HG03378 (cell line): ENCODE results near the gene GALNT8.
"Not testable (repeated sequence)": the region's sequence is repeated elsewhere in the genome, so short reads cannot be mapped to it uniquely, and the experiment has no call there.

Experiments used
- ATAC-seq: cut with Tn5 transposase; IDR thresholded peaks from one replicate; pipeline ENCODE4 v1.9.1; 2021; ENCODE audit warnings: mild to moderate bottlenecking, moderate library complexity; ENCODE audit not compliant: unreplicated experiment

Gene GALNT8, protein sequence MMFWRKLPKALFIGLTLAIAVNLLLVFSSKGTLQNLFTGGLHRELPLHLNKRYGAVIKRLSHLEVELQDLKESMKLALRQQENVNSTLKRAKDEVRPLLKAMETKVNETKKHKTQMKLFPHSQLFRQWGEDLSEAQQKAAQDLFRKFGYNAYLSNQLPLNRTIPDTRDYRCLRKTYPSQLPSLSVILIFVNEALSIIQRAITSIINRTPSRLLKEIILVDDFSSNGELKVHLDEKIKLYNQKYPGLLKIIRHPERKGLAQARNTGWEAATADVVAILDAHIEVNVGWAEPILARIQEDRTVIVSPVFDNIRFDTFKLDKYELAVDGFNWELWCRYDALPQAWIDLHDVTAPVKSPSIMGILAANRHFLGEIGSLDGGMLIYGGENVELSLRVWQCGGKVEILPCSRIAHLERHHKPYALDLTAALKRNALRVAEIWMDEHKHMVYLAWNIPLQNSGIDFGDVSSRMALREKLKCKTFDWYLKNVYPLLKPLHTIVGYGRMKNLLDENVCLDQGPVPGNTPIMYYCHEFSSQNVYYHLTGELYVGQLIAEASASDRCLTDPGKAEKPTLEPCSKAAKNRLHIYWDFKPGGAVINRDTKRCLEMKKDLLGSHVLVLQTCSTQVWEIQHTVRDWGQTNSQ

DNA sequence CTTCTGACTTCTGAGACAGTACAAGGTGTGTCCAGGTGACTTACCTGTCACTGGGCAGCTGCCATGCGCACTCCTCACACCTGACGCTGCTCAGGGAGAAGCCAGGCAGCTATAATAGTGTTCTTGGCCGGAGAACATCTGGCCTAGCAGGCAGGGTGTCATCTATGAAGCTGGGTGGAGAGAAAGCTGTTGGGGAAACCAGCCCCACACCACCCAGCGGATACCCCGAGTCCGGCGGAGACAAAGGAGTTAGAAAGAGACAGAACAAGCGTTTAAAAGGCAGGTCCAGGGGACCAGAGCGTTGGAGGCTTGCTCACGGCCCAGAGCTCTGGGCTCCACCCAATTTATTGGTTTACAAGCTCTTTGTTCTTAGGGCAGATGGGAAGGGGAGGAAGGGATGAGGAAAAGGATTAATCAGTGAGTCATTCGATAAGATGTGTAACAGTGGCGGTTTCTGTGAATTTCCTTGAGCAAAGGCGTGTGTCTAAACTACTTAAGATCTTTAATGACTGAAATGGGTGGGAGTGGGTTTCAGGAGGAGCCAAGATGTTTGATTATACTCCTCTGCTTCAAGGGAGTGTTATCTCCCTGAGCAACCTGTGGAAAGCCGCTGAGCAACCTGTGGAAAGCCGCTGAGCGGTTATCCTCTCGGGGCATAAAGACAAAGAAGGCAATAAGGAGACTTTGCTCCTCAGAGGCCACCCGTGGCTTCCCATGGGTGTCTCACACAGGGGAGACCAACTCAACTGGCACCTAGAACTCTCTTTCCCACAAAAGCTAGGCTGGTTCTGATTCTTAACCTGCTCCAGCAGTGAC lies at the start of gene GALNT8:
Gene GALNT8 (plus strand): TSS at position 580 of the 816 bp plus-strand sequence. CDS start 278 bp downstream, outside the sequence.
- no peak for ATAC-seq

DNA sequence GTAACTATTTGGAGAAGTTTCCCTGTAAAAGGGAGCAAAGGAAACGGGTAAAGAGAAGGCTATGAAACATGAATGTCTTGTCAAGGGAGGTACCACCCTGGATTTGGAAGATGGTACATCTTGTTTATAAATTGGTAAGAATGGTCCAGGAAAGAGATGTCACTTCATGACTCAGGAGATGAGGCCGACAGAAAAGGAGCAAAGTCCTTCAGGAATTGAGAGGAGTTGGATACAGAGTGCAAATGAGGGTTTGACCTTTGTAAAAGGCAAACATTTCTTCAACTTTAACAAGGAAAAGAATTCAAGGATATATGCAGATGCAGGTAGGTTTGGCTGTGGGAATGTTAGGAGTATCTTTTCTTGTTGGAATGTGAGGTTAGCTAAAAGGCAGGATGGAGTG lies 40.5 kb upstream of the GALNT8 start:
- no peak for ATAC-seq

DNA sequence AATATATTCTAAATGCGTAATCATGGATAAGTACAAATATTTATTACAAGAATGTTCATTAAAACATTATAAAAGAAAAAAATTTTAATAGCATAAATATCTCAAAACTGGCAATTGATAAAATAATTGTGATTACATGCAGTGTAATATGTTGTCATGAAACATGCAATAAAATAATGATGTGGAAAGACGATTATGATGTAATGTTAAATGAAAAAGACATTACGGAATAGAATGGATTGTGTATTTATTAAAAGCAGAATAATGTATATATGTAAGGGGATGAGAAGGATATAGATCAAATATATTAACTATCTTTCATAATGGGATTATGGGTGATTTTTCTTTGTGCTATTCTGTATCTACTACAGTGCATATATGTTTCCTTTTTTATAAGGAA lies 38.5 kb upstream of the GALNT8 start:
- no peak for ATAC-seq

DNA sequence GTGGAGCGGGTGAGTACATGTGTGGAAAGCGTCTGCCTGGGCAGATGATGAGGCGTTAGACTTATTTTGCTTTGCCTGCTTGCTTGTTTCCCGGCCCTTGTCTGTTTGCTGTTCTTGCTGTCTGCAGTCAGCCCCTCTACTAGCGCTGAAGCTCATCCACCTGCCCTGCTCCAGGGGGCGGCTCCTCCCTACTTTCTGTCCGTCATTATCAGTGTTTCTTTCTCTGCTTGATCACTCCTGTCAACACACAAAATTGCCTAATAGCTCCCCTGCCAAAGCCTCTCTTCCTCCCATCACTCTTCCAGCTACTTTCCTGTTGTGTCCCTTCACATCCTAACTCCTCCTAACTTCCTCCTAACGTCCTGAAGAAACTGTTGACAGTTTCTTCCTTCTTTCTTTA lies 34.9 kb upstream of the GALNT8 start:
- ATAC-seq, result no peak

DNA sequence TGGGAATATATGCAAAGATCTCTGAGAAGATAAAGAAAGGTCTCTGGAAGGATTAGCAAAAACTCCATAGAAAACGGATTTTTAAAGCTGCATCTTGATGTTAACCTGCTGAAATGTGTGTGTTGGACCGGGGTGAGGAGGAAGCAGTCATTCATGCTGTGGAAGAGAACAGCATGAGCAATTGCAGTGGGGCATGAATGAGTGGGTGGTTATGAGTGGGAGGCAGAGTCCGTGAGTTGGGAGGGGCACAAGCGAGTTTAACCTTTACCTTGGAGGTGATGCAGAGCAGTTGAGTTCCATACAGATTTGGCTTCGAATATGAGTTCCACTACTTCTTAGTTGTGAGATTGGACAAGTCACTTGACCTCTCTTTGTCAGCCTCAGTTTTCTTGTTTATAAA lies 29.4 kb upstream of the GALNT8 start:
- ATAC-seq, result no peak

DNA sequence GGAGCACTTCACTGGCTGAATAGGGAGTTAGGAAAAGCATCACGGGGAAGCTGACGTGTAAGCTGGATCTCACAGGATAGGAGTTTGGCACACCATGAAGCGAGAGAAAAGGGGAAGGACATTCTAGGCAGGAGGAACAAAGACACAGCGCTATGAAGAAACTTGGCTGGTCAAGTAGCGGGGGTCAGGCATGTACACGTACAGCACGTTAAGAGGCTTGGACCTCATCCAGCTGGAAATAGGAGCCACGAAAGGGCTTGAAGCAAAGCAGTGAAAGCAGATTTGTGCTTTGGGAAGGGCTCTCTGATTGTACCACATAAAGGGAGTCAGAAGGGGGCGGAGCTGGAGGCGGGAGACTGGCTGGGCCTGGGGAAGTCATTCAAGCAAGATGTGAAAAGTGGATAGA lies 19.6 kb upstream of the GALNT8 start:
- no peak for ATAC-seq

DNA sequence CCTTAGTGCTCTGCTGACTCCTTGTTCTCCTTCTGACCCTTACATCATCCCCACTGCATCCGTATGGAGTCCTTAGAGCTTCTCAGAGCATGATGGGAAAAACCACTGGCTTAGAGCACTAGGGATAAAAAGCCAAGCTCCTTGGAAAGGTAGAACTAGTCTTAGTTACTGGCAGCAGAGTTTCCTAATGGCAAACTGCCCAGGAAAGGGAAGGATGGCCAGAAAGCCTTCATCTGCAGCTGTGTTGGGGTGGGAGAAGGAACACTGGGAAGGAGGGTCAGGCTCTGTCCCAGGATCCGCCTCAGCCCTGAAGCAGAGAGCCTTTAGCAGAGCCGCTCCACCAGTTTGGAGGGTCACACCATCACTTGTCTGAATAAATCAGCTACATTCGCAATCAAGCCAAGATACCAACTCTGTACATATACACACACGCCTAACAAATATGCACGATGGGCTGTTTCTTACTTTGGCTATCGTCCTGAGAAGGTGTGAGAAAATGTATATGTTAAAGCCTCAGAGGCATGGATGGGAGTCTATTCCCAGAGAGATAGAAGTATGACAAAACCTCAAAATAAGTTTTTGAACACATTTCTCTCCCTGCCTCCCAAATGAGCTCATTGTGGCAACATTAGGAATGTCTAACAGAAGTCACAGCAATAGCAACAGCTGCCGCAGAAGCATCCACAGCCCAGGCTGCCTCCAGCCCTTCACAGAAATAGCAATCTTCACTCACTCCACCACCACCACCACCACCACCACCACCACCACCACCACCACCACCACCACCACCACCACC lies 18.6 kb upstream of the GALNT8 start:
- ATAC-seq, result no peak

DNA sequence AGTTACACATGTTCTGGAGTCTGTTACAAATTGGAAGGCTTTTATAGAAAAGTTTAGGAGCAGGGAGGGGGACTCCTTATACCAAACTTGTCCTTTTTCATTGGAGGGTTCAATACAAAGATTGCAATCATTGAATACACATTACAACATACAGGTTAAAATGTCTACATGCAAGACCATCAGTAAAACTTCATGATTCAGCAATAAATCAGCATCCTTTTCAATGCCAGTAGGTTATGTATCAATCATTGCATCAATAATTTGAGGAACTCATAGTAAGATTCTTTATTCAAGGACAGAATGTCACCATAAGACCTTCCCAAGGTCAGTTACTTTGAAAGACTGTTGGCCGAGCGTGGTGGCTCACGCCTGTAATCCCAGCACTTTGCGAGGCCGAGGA lies 16.5 kb upstream of the GALNT8 start:
- no peak for ATAC-seq

DNA sequence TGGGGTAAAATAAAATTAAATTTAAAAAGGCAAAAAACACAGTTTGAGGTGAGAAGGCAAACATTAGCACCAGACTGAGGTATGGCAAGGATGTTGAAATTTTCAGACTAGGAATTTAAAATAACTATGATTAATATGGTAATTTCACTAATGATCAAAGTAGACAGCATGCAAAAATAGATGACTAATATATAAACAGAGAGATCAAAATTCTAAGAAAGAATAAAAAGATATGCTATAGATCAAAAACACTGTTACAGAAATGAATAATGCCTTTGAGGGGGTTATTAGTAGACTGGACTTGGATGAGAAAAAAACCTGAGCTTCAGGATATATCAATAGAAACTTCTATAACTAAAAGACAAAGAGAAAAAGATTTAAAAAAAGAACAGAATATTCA lies 14.4 kb upstream of the GALNT8 start:
- no peak for ATAC-seq

DNA sequence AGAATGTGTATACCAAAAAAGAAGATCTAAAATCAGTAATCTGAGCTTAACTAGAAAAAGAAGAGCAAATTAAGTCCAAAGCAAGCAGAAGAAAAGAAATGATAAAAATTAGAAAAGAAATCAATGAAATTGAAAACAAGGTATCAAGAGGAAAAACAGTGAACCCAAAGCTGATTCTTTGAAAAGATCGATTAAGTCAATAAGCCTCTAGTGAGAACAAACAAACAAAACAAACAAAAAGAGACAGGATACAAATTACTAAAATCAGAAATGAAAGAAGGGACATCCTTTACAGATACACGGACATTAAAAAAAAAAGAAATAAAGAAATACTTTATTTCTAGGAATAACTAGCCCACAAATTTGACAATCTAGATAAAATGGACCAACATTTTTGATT lies 12.9 kb upstream of the GALNT8 start:
- no peak for ATAC-seq

DNA sequence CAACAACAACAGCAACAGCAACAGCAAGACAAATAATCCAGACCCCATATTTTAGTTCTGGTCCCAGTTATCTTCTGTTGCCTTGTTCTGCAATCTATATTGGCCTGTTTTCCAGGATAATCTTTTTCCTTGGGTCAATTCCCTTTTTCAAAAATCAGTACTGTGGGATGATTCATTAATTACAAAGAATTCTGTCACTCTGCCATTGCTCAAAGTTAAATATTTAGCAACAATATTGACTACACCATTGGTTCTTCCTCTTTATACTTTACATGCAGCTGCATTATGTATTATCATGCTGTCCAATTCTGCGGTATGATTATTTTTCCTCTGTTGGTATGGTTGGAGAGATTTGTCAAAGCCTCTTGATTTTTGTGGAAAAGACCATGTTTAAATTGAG lies 10.1 kb upstream of the GALNT8 start:
- no peak for ATAC-seq

DNA sequence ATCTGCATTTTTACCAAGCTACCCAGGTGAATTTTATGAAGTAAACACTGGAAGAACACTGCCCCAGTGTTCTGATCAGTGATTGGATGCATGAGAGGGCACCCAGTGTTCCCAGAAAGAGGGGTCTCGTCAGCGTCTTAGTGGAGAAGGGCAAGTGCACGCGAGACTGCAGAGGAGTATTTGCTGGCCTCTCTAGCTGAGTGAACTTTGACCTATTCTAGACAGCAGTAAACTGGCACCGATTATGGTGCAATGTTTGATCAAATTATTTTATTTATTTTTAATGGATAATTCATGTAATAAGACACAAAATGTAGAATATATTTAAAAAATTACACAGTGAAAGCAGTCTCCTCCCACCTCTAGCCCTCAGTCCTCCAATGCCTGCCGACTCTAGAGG lies 5.3 kb upstream of the GALNT8 start:
- no peak for ATAC-seq

DNA sequence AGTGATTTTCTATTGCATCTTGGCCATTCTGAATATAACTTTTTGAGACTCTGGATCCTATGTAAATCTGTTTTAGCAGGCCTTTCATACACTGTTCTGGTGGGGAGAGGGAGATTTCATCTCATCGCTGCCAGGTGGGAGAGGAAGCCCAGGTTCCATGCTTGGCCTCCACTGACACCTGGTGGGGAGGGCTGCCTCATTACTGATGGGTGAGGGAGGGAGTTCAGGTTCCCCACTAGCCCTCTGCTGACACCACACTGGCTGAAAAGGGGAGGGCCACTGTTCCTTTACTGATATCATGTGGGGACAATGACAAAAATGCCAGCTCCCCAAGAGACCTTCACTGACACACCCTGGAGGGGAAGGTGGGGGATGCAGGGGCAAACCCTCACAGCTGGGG lies 2.4 kb upstream of the GALNT8 start:
- no peak for ATAC-seq

DNA sequence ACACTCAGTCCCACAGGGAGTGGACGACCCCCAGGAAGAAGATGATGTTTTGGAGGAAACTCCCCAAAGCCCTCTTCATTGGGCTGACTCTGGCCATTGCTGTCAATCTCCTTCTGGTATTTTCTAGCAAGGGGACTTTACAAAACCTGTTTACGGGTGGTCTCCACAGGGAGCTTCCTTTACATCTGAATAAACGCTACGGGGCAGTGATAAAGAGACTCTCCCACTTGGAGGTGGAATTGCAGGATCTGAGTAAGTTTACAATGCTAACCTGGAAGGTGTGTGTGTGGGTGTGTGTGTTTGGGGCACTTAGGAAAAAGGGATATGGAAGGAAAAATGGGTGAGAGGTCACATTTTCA lies 416 bp downstream of the GALNT8 start:
- no peak for ATAC-seq

DNA sequence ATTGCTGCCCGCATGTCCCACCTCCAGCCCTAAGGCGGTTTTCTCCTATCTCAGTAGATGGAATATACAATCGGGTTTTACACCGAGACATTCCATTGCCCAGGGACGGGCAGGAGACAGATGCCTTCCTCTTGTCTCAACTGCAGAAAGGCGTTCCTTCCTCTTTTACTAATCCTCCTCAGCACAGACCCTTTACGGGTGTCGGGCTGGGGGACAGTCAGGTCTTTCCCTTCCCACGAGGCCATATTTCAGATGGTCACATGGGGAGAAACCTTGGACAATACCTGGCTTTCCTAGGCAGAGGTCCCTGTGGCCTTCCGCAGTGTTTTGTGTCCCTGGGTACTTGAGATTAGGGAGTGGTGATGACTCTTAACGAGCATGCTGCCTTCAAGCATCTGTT lies 1.4 kb downstream of the GALNT8 start:
- not testable (repeated sequence) for ATAC-seq

DNA sequence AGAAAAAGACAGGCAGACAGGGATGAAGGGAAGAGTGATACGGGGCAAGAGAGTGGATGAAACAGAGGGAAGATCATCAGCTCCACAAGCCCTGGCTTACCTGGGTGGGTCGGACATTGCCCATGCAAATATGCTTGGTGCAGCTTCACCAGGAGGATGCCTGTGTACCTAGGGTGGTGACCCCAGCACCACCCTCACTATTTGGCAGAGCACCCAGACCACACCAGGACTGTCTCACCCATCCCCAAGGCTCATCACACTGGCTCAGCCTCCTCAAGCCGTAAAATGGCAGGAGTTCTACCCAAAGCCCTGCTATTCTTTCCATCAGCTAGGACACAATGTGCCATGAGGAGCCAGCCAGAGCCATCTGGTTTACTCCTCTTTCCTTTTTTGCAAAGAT lies 3.0 kb downstream of the GALNT8 start:
- ATAC-seq, result no peak

DNA sequence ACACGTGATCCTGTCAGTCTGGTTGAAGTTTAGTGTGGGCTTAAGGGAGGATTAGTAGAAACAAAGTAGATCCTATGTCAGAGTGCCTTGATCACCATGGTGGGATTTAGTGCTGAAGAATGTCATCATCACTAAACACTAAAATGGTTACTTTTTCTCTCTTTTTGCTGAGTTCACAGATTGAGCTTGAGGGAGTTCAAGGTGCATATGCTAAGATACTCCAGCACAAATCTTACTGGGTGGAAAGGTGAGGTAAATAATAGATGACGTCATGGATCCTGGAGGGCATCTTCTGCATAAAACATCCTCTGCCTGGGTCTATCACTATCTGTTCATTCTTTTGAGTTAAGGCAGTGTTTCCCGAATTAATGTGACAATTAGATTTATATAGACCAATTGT lies 4.9 kb downstream of the GALNT8 start:
- ATAC-seq, result no peak

DNA sequence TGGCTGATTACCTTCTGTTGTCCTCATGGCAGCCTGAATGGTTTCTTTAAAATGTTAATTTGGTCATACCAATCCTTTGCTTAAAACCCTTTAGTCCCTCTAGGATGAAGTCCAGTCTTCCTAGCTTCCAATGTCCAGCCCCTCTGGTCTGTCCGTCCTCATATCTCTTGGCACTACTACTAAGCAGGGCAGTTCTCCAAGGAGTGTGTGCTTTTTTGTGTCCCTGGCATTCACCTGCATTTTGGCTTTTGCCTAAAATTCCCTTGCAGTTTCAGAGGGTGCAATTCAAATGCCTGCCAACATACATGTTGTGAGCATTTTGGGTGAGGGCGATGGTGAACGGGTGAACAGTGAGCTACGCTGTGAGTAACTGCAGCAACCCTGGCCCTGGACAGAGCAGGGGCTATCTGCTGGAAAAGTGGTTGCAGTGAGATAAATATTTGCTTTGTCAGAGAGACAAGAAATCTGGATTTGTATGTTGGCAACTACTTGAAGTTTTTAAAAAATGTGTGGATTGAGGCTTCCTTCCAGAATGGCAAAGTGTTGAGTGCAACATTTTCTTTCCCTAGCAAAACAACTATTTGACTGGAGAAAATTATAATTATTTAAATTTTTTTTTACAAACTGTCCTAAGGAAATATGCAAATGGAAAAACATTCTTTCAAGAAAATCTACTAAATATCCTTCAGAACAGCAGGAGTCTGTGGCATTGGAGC lies 14.6 kb downstream of the GALNT8 start:
- ATAC-seq, result no peak

DNA sequence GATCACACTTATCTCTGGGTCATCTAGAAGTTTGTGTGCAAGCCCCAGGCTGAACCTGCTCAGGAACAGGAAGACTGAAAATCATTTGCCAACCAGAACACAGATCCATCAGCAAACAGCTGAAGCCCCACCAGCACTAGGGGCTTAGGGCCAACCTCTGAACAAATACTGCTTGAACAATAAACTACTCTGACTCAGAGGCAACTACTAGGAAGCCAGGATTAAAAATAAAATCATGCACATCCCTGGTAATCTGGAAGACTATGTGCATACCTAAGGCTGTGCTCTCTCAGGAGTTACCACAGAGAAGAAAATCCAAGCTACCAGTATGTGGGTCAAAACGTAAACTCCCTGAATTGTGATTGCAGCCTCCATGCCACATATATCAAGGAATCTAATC lies 15.9 kb downstream of the GALNT8 start:
- ATAC-seq, result no peak

DNA sequence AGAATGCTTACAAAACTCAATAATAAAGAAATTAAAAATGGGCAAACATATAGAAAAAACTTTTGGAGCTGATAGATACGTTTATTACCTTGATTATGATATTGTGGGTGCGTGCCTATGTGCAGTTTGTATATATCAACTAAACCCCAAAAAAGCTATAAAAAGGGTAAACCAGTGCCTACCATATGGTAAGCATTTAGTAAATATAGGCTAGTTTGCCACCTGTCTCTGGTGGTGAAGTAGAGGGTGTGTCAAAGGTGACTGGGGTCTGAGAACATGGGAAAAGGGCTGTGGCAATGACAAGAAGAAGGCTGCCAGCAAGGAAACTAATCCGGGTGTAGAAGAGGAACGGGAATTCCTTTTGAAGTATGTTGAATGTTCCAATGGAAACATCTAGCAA lies 18.3 kb downstream of the GALNT8 start:
- ATAC-seq, result no peak
